ENCODE results near the gene RYR3.

Gene RYR3

DNA sequence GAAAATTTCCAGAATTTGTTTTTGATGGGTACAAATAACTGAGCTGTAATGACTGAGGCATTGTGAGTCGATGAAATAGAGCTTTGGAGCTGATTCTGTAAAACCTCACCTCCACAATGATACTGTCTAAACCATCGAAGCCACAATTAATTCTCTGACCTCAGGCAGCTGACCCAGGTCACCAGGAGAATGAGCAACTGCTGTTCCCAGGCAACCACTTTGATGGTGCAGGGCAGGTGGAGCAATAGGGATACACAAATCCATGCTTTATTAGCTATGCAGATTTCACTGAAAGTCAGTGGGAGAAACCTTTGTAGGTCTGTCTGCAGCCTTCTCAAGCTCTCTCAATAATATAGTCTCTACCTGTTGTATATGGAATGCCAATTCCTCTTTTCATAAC lies 204.4 kb downstream of the RYR3 start:
- no peak for DNase-seq (ENCODE audit: low read depth)
- no peak overlapping the region for H3K4me3 ChIP-seq (ENCODE audit: low read length)
- TF ChIP-seq, protein P1, sequence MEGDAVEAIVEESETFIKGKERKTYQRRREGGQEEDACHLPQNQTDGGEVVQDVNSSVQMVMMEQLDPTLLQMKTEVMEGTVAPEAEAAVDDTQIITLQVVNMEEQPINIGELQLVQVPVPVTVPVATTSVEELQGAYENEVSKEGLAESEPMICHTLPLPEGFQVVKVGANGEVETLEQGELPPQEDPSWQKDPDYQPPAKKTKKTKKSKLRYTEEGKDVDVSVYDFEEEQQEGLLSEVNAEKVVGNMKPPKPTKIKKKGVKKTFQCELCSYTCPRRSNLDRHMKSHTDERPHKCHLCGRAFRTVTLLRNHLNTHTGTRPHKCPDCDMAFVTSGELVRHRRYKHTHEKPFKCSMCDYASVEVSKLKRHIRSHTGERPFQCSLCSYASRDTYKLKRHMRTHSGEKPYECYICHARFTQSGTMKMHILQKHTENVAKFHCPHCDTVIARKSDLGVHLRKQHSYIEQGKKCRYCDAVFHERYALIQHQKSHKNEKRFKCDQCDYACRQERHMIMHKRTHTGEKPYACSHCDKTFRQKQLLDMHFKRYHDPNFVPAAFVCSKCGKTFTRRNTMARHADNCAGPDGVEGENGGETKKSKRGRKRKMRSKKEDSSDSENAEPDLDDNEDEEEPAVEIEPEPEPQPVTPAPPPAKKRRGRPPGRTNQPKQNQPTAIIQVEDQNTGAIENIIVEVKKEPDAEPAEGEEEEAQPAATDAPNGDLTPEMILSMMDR (conservative IDR thresholded peaks at IDR 0.05; ENCODE audit: low read depth, low read length), result no peak

DNA sequence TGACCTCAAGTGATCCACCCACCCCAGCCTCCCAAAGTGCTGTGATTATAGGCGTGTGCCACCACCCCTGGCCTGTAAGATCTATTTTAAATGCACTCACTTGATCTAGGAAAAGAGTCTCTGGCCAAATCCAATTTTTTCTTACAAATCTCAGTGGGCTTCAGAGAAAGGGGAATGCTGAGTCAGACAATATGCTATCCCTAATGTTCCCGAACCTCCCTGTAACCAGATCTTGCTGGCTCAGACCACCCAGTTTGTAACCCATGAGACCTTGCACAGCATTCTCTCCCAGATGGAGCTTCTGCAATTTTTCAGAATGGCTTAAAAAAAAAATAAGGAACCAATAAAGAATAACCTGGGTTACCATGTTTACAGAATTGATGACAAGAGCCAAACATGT lies 205.8 kb downstream of the RYR3 start:
- H3K4me3 ChIP-seq (ENCODE audit: low read length), result no peak overlapping the region
- DNase-seq (ENCODE audit: low read depth), result no peak
- TF ChIP-seq, protein P1 (conservative IDR thresholded peaks at IDR 0.05; ENCODE audit: low read depth, low read length), result no peak

DNA sequence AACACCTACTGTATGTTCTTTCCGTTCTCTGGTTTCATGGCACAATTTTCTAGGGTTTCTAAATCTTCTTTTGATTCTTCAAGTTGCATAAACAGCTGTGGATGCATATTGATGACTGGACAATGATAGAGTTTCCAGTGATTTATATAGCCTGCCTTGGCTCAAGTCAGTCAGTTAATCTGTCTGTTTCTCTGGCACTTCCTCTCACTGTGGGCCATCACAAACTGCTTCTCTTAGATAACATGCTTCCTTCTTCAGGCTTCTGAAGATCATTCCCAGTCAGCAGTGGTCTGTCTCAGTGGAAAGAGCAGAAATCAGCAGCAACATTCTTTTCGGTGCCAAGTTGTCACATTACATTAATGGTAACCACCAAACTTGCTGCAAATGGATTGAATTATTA lies 207.2 kb downstream of the RYR3 start:
- TF ChIP-seq, protein P1 (conservative IDR thresholded peaks at IDR 0.05; ENCODE audit: low read depth, low read length), result no peak
- no peak overlapping the region for H3K4me3 ChIP-seq (ENCODE audit: low read length)
- no peak for DNase-seq (ENCODE audit: low read depth)

DNA sequence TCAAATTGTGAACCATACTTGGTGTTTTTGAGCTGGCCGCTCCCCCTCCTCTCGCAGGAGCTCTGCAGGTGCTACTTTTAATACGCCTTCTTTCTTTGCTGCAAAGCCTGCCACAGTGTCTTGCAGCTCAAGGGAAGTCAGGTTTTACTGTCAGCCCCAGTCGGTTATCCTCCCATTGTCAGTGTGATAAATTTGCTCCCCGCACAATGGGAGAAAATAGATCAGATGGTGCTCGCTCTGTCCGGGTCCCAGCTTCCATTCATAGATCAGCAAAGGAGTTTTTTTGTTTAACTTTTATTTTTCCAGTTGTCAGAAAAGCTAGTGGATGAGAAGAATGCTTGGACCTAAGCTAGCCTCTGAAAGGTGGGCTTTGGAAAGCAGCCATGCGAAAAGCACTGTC lies 207.7 kb downstream of the RYR3 start:
- TF ChIP-seq, protein P1 (conservative IDR thresholded peaks at IDR 0.05; ENCODE audit: low read depth, low read length), result no peak
- DNase-seq (ENCODE audit: low read depth), result no peak
- H3K4me3 ChIP-seq (ENCODE audit: low read length), result no peak overlapping the region

DNA sequence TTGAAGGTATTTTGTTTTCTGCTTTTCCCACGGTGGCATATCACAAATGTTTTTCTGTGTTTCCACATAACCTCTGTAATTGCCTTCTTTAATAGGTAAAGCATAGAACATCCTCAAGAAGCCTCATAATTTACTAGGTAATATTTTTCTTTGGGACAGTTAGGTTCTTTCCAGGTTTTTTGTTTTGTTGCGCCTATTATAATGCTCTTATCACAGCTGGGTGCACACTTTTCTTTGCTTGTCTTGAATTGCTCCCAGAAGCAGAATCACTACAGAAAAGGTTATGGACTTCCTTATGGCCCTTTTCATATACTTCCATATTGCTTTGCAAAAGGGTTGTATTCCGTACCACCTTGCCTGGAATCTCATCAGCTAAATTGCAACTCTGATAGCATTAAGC lies 213.5 kb downstream of the RYR3 start:
- TF ChIP-seq, protein P1 (conservative IDR thresholded peaks at IDR 0.05; ENCODE audit: low read depth, low read length), result no peak
- no peak for DNase-seq (ENCODE audit: low read depth)
- no peak overlapping the region for H3K4me3 ChIP-seq (ENCODE audit: low read length)

DNA sequence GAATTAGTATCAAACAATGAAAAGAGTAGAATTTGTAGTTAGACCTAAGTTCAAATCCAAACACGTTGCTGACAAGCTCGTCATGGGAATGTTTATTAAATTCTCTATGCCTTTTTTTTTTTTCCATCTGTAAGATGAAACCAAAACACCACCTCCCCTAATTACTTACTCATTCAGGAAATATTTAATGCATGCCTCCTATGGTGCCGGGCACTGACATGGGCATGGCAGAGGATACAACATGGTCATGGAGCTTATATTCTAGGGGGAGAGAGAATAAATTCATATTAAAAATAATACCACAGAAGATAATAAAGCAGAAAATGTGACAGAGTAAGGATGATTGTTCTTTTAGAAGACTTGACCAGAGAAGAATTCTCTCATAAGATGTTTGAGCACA lies 215.8 kb downstream of the RYR3 start:
- no peak for DNase-seq (ENCODE audit: low read depth)
- TF ChIP-seq, protein P1 (conservative IDR thresholded peaks at IDR 0.05; ENCODE audit: low read depth, low read length), result no peak
- no peak overlapping the region for H3K4me3 ChIP-seq (ENCODE audit: low read length)

DNA sequence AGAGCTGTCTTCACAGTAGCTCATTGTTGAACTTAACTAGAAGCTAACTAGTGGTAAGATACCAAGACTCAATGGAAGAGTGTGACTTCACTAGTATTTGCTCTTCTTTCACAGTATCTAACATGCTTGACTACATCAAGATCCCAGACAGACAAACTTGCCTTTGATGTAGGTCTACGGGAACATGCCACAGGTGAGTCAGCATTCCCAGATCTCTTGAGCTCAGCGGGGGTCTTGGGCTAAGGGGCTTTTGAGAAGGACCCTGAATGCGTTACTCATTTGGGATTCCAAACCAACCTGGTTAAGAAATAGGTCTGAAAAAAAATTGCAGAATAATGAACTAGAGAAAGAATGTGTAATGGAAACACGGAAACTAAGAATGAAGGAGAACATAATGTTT lies 222.4 kb downstream of the RYR3 start:
- H3K4me3 ChIP-seq (ENCODE audit: low read length), result no peak overlapping the region
- TF ChIP-seq, protein P1 (conservative IDR thresholded peaks at IDR 0.05; ENCODE audit: low read depth, low read length), result no peak
- DNase-seq (ENCODE audit: low read depth), result no peak
